BJ (cell line): ENCODE results near the gene LSS. TPM values are rescaled to one million over a fixed set of nuclear protein-coding genes. Genes with fewer than 3 reads are reported as not detected.

Experiments used
- CTCF ChIA-PET: fragments of 350-600 bp; formaldehyde crosslinking; extraction: SDS; loops from one replicate; lab custom pipeline; 2021; ENCODE audit warnings: antibody characterized with exemption, inconsistent platforms; lab: Yijun Ruan, JAX
- POLR2A ChIA-PET: fragments of 300-600 bp; sonication (Branson Sonifier 250); formaldehyde crosslinking; extraction: SDS; loops from one replicate; lab custom pipeline; 2021; ENCODE audit warnings: antibody characterized with exemption; lab: Charles Lee
- DNase-seq: peaks from one replicate; pipeline ENCODE4 v3.0.0-alpha.2; 2011; ENCODE audit warnings: low read depth
- H3K27me3 ChIP-seq: 2 replicates; pipeline ENCODE4 v1.6.0; 2011; ENCODE audit warnings: low read length; ENCODE audit not compliant: control insufficient read depth, insufficient read depth
- H3K36me3 ChIP-seq: 2 replicates; pipeline ENCODE4 v1.5.1; 2011; ENCODE audit warnings: low read length; ENCODE audit not compliant: control insufficient read depth, insufficient read depth
- H3K4me3 ChIP-seq: 2 replicates; pipeline ENCODE4 v1.5.1; 2011; ENCODE audit warnings: low read depth, mild to moderate bottlenecking, control low read depth, low read length
- CTCF ChIP-seq: IDR thresholded peaks from 2 replicates; pipeline ENCODE4 v1.5.1; 2011; ENCODE audit warnings: low read depth, mild to moderate bottlenecking, control low read depth, inconsistent platforms, low read length, moderate library complexity; ENCODE audit not compliant: insufficient read depth
- polyA plus RNA-seq: library from polyadenylated mRNA; depleted of rRNA; stranded (reverse); fragments of >200 nt; gene quantifications from 2 replicates; pipeline ENCODE4 v1.2.3, GENCODE V29; 2011

LSS gene
- polyA plus RNA-seq, 1 experiment, result 59.9 TPM

DNA sequence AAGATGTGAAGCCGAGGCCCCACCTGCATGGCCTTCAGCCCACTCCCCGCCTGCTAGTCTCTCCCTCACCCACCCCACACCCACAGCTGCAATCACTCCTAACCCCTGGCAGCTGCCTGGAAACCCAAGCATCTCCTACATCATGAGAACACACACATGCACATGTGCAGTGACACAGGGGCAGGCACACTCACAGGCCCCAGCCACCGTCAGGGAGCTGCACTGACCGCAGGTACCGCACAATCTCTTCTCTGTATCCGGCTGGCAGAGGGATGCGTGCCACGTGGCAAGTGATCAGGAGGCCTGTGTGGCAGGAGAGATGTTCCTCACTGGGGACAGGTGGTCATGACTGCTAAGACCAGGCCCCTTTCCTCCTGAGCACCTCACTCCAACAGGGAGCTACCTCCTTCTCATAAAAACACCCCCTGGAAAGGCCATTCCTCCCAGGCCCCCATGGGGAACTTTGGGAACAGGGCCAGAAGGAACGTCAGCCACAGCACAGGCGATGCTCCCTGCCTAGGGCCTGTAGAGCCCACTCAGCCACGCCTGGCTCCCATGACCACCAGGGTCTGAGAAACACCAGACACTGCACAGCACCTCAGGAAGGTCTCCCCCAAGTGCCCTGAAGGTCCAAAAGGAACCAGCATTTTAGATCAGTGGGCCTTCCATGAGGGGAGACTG lies 6.0 kb downstream of the LSS start:
- no peak for DNase-seq
- CTCF ChIA-PET, result no interaction called here
- TF ChIP-seq CTCF, result no peak
- Histone ChIP-seq H3K4me3 (no peak overlapping the region), H3K27me3 (no peaks in the 10 kb centered on the region), H3K36me3 (peaks cover 19% of the 10 kb centered on the region)
- POLR2A ChIA-PET, result no interaction called here

GRCh38 chr21:46221664-46222435 lies 6.7 kb downstream of the LSS start:
- POLR2A ChIA-PET, result interaction anchor here (0.6 kb wide), 1 partner anchor 48 kb away, joined by 11 read pairs; no protein-coding TSS in a partner anchor
- TF ChIP-seq CTCF, result no peak
- CTCF ChIA-PET, result no interaction called here

DNA sequence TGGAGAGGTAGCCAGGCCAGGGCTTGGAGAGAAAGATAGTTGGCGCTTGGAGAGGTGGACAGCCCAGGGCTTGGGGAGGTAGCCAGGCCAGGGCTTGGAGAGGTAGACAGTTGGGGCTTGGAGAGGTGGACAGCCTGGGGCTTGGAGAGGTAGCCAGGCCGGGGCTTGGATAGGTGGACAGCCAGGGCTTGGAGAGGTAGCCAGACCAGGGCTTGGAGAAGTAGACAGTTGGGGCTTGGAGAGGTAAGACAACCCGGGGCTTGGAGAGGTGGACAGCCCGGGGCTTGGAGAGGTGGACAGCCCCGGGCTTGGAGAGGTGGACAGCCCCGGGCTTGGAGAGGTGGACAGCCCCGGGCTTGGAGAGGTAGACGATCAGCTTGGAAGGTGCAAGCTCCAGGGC lies 7.7 kb downstream of the LSS start:
- CTCF ChIA-PET, result interaction anchor here (0.8 kb wide), 1 partner anchor 12 kb away, joined by 3 read pairs; no protein-coding TSS in a partner anchor
- H3K4me3 ChIP-seq, result no peak overlapping the region

More at GRCh38 chr21:46221664-46222435, 6.7 kb downstream of the LSS start:
- no peak for DNase-seq
- no peak overlapping the region for H3K4me3 ChIP-seq
- no peaks in the 10 kb centered on the region for H3K27me3 ChIP-seq
- H3K36me3 ChIP-seq, result peaks cover 20% of the 10 kb centered on the region

GRCh38 chr21:46220275-46220810 lies 8.2 kb downstream of the LSS start:
- CTCF ChIA-PET, result interaction anchor here (0.8 to 1.2 kb wide), 2 partner anchors 12 to 77 kb away, joined by 3 read pairs; no protein-coding TSS in a partner anchor
- POLR2A ChIA-PET, result no interaction called here
- Histone ChIP-seq H3K4me3 (no peak overlapping the region), H3K36me3 (peaks cover 21% of the 10 kb centered on the region), H3K27me3 (no peaks in the 10 kb centered on the region)
- no peak for DNase-seq
- TF ChIP-seq CTCF, result no peak

More for the DNA sequence above, 7.7 kb downstream of the LSS start:
- H3K27me3 ChIP-seq, result no peaks in the 10 kb centered on the region
- H3K36me3 ChIP-seq, result peaks cover 21% of the 10 kb centered on the region
- no peak for TF ChIP-seq CTCF
- POLR2A ChIA-PET, result interaction anchor here (0.6 kb wide), 1 partner anchor 47 kb away, joined by 11 read pairs; no protein-coding TSS in a partner anchor
- no peak for DNase-seq
